ENCODE data around the gene ATP2C2. TPM values are rescaled to one million over a fixed set of nuclear protein-coding genes. Genes with fewer than 3 reads are reported as not detected.

Gene ATP2C2
- total RNA-seq, 1 experiment from 2014 or later: 20.3 TPM

DNA sequence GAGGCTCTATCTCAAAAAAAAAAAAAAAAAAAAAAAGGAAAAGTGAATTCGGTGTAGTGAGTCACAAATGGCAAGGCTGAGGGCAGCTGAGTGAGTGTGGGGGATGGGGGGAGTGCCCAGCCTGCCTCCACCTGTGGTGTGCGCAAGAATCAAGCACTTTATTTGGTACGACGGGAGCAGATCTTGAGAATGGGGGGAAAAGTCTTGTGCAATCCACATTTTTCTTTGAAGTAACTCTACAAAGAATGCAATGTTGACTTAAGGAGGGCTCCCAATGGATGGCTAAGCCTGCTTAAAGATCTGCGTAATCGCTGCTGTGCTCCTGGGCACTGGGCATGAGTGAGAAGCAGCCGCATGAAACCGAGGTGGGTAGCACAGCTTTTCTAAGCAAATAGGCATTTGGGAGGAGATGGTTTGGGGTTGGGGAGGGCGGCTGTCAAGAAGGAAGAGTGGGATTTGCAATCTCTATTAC is 28.2 kb downstream of the ATP2C2 start:
- no peak overlapping the region for H3K4me3 ChIP-seq (replicated peaks in 1 of 2; ENCODE audit: low read depth in 1 of 2, low read length in 2 of 2)
- POLR2A ChIA-PET: no interaction called here
- no peaks in the 10 kb centered on the region for H3K9me2 ChIP-seq (ENCODE audit: insufficient read depth)
- no peaks in the 10 kb centered on the region for H4K20me1 ChIP-seq (ENCODE audit: insufficient read depth)
- no peak overlapping the region for H3K9ac ChIP-seq (ENCODE audit: low read length)
- ATAC-seq (peak; percentile 34; the same call in 1 of the 2 replicates), DNase-seq (ENCODE audit: low read depth, low spot score) (no peak)
- H3K4me2 ChIP-seq (ENCODE audit: low read length): no peak overlapping the region
- H3K9me3 ChIP-seq (ENCODE audit: control insufficient read depth in 1 of 2, insufficient read depth in 1 of 2, low read depth in 1 of 2, low read length in 2 of 2): no peaks in the 10 kb centered on the region
- intact Hi-C loops (cut with micrococcal nuclease): no loop called here
- BruUV-seq (replicated peaks): no TSS peak
- no peaks in the 10 kb centered on the region for H3K36me3 ChIP-seq (ENCODE audit: control insufficient read depth in 1 of 2, insufficient read depth in 2 of 2, low read length in 2 of 2)
- H2AFZ ChIP-seq (ENCODE audit: low read depth, low read length, poor library complexity, severe bottlenecking): no peak overlapping the region
- H3K4me1 ChIP-seq (ENCODE audit: control insufficient read depth in 1 of 2, insufficient read depth in 2 of 2, low read length in 2 of 2): no peaks in the 10 kb centered on the region; a peak in 1 of 4 replicates
- H3K27me3 ChIP-seq (ENCODE audit: insufficient read depth, low read length): no peaks in the 10 kb centered on the region
- no peak for TF ChIP-seq EZH2 (IDR thresholded peaks at IDR 0.05)
- no peak for TF ChIP-seq POLR2A (IDR thresholded peaks at IDR 0.05; ENCODE audit: borderline replicate concordance, extremely low read depth, insufficient read depth, insufficient read length)
- TF ChIP-seq YY1 (IDR thresholded peaks at IDR 0.05; ENCODE audit: extremely low read depth, insufficient replicate concordance, low read depth, low read length): no peak
- TF ChIP-seq SRF (IDR thresholded peaks at IDR 0.05; ENCODE audit: low read depth): no peak
- TF ChIP-seq EZH2phosphoT487 (IDR thresholded peaks at IDR 0.05; ENCODE audit: borderline replicate concordance): no peak
- TF ChIP-seq POLR2AphosphoS5 (IDR thresholded peaks at IDR 0.05; ENCODE audit: low read depth, low read length): no peak
- CTCF ChIA-PET: no interaction called here
- RAD21 ChIA-PET (ENCODE audit: low non-redundant PET in 1 of 2, low total read pairs in 2 of 2, uncharacterized antibody in 2 of 2, unreplicated experiment in 2 of 2): no interaction called here
- no peaks in the 10 kb centered on the region for H3K79me2 ChIP-seq (ENCODE audit: insufficient read depth, low read length)
- no peak overlapping the region for H3K27ac ChIP-seq (ENCODE audit: low read depth, low read length)

DNA sequence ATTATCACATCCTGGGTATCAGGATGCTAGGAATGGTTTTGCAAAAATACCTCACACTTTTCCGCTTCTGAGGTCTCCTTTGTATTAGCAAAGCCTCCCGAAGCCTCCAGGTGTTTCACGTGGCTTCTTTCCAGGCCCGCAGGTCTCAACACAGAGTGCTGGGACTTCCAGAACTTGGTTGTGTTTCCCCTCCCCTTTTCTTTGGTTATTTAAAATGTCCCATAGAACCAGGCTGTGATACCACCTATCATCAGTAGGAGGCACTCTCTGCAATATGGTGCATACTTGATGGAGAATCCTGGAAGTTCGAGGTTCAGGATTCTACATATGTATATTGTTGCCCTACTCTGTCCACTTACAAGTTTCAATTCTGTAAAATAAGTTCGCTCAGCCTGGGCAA is 28.8 kb downstream of the ATP2C2 start:
- DNase-seq (ENCODE audit: low read depth, low spot score) (no peak), ATAC-seq (no peak)
- intact Hi-C loops (cut with micrococcal nuclease): no loop called here
- H3K4me1 ChIP-seq (ENCODE audit: control insufficient read depth in 1 of 2, insufficient read depth in 2 of 2, low read length in 2 of 2): no peaks in the 10 kb centered on the region; a peak in 1 of 4 replicates
- H3K79me2 ChIP-seq (ENCODE audit: insufficient read depth, low read length): no peaks in the 10 kb centered on the region
- H3K27me3 ChIP-seq (ENCODE audit: insufficient read depth, low read length): no peaks in the 10 kb centered on the region
- ChIA-PET RAD21 (ENCODE audit: low non-redundant PET in 1 of 2, low total read pairs in 2 of 2, uncharacterized antibody in 2 of 2, unreplicated experiment in 2 of 2) (no interaction called here), CTCF (no interaction called here), POLR2A (no interaction called here)
- no peak overlapping the region for H2AFZ ChIP-seq (ENCODE audit: low read depth, low read length, poor library complexity, severe bottlenecking)
- H3K4me3 ChIP-seq (replicated peaks in 1 of 2; ENCODE audit: low read depth in 1 of 2, low read length in 2 of 2): no peak overlapping the region
- no peak overlapping the region for H3K4me2 ChIP-seq (ENCODE audit: low read length)
- H3K9ac ChIP-seq (ENCODE audit: low read length): no peak overlapping the region
- H3K9me3 ChIP-seq (ENCODE audit: control insufficient read depth in 1 of 2, insufficient read depth in 1 of 2, low read depth in 1 of 2, low read length in 2 of 2): no peaks in the 10 kb centered on the region
- BruUV-seq (replicated peaks): no TSS peak
- no peaks in the 10 kb centered on the region for H3K36me3 ChIP-seq (ENCODE audit: control insufficient read depth in 1 of 2, insufficient read depth in 2 of 2, low read length in 2 of 2)
- TF ChIP-seq CEBPB (IDR thresholded peaks at IDR 0.05; ENCODE audit: low read depth) (no peak), CTCF (IDR thresholded peaks at IDR 0.05 in 2 of 3, conservative IDR thresholded peaks at IDR 0.05 in 1 of 3; ENCODE audit: borderline replicate concordance in 1 of 3, insufficient read depth in 1 of 3, low read depth in 2 of 3, low read length in 2 of 3) (peak in 2 of 3 experiments; percentile 56 to 75; a peak in 4 of 6 replicates), POLR2AphosphoS5 (IDR thresholded peaks at IDR 0.05; ENCODE audit: low read depth, low read length) (no peak), CBX3 (IDR thresholded peaks at IDR 0.05; ENCODE audit: low read depth) (peak; percentile 38; the same call in 1 of the 2 replicates)
- H3K27ac ChIP-seq (ENCODE audit: low read depth, low read length): no peak overlapping the region
- no peaks in the 10 kb centered on the region for H4K20me1 ChIP-seq (ENCODE audit: insufficient read depth)
- H3K9me2 ChIP-seq (ENCODE audit: insufficient read depth): no peaks in the 10 kb centered on the region

All from HCT116 (cell line).